K562 (cell line): ENCODE data around the gene GABRB1.

Experiments
- CHD1 ChIP-seq: fragments of 200-600 bp; sonication (generic); IDR thresholded peaks from one replicate; pipeline ENCODE4 v1.6.1; 2012; ENCODE audit warnings: mild to moderate bottlenecking, moderate library complexity, low read length, inconsistent platforms
- MXI1 ChIP-seq: IDR thresholded peaks from 2 replicates; pipeline ENCODE4 v1.6.1; 2011; ENCODE audit warnings: low read depth, mild to moderate bottlenecking, improper control_type of control experiment, low read length
- RFX1 ChIP-seq: fragments of 450-650 bp; IDR thresholded peaks from 2 replicates; pipeline ENCODE4 v1.6.1; 2016; ENCODE audit warnings: mild to moderate bottlenecking, moderate library complexity
- RNF2 ChIP-seq: sonication (generic); IDR thresholded peaks from 2 replicates; pipeline ENCODE4 v1.6.1; 2016
- SMAD1 ChIP-seq: fragments of 150-350 bp; IDR thresholded peaks from 2 replicates; pipeline ENCODE4 v1.6.1; 2014; ENCODE audit warnings: low read length, low read depth; ENCODE audit not compliant: partially characterized antibody
- ZNF282 ChIP-seq: sonication (generic); formaldehyde crosslinking; IDR thresholded peaks from 2 replicates; pipeline ENCODE4 v1.8.1; 2023; ENCODE audit warnings: missing genetic modification reagents
- ZNF431 ChIP-seq: sonication (generic); formaldehyde crosslinking; IDR thresholded peaks from 2 replicates; pipeline ENCODE4 v1.8.0; 2022; ENCODE audit warnings: mild to moderate bottlenecking, missing genetic modification reagents
- ZNF551 ChIP-seq: fragments of 250-450 bp; sonication (Bioruptor Pico); IDR thresholded peaks from 2 replicates; pipeline ENCODE4 v1.5.0; 2021; ENCODE audit warnings: mild to moderate bottlenecking, moderate library complexity
- TF ChIP-seq, protein P1 (sequence below), 2 experiments: fragments of 450-650 bp in 1 of 2; sonication (generic) in 1 of 2; formaldehyde crosslinking in 1 of 2; IDR thresholded peaks in 1 of 2; conservative IDR thresholded peaks in 1 of 2; 2 replicates each; pipeline versions ENCODE4 v1.6.1 to v1.8.1; 2016 to 2023; ENCODE audit warnings: mild to moderate bottlenecking in 2 of 2, moderate library complexity in 2 of 2, inconsistent platforms in 1 of 2, missing genetic modification reagents in 1 of 2
- TF ChIP-seq, protein P2 (sequence below), 3 experiments: IDR thresholded peaks in 2 of 3; conservative IDR thresholded peaks in 1 of 3; 2 replicates each; pipeline ENCODE4 v1.5.1; 2011 to 2012; ENCODE audit warnings: low read length in 3 of 3, mild to moderate bottlenecking in 3 of 3, control low read depth in 2 of 3, improper control_type of control experiment in 1 of 3, inconsistent platforms in 1 of 3, low read depth in 1 of 3, mixed read lengths in 1 of 3, moderate library complexity in 1 of 3; ENCODE audit not compliant: insufficient read depth in 2 of 3

DNA sequence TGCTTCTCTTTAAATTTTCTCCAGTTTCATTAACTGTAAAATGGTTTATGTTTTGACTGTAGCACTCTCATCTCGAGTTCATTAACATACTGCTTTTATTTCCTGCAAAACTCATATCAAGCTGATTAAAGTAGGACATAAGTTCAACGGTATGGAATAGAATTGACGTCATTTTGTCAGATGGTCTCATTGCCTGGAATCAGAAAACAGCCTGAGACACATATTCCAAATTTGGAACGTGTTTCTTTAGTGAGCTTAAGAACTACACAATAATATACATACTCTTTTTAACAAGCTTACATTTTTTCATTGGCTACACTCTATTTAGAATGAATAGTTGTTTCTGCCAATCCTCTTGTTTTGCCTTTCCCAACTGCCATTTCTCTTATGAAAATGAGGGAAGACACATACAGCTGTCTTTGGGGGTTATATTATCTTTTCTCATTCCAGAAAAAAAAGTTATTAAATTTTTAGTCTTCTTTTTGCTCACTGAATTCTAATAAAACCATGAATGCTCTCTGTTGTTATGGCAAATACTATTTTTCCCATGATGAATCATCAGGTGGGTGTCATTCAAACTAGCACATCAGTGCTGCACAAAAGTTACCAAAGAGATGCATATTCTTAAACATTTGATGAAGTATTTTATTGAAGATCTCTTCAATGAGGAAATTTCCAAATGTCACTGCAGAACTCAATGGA, 162.8 kb downstream of the GABRB1 start:
- no peak for TF ChIP-seq RFX1
- TF ChIP-seq ZNF551, result no peak
- TF ChIP-seq RNF2, result no peak
- TF ChIP-seq ZNF282, result no peak
- TF ChIP-seq, protein P1, sequence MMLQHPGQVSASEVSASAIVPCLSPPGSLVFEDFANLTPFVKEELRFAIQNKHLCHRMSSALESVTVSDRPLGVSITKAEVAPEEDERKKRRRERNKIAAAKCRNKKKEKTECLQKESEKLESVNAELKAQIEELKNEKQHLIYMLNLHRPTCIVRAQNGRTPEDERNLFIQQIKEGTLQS (IDR thresholded peaks at IDR 0.05), result no peak
- TF ChIP-seq, protein P1 (CRISPR knock-in tag; conservative IDR thresholded peaks at IDR 0.05), result no peak
- TF ChIP-seq MXI1, result no peak
- TF ChIP-seq, protein P2, sequence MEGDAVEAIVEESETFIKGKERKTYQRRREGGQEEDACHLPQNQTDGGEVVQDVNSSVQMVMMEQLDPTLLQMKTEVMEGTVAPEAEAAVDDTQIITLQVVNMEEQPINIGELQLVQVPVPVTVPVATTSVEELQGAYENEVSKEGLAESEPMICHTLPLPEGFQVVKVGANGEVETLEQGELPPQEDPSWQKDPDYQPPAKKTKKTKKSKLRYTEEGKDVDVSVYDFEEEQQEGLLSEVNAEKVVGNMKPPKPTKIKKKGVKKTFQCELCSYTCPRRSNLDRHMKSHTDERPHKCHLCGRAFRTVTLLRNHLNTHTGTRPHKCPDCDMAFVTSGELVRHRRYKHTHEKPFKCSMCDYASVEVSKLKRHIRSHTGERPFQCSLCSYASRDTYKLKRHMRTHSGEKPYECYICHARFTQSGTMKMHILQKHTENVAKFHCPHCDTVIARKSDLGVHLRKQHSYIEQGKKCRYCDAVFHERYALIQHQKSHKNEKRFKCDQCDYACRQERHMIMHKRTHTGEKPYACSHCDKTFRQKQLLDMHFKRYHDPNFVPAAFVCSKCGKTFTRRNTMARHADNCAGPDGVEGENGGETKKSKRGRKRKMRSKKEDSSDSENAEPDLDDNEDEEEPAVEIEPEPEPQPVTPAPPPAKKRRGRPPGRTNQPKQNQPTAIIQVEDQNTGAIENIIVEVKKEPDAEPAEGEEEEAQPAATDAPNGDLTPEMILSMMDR (IDR thresholded peaks at IDR 0.05 in 2 of 3, conservative IDR thresholded peaks at IDR 0.05 in 1 of 3; ENCODE audit: insufficient read depth in 2 of 3, low read depth in 1 of 3, low read length in 3 of 3), result no peak
- no peak for TF ChIP-seq SMAD1
- TF ChIP-seq ZNF431, result no peak
- TF ChIP-seq CHD1, result no peak
